ENCODE measurements around the gene SPNS3. TPM values are rescaled to one million over a fixed set of nuclear protein-coding genes. Genes with fewer than 3 reads are reported as not detected.

Gene SPNS3
- total and polyA plus RNA-seq, 9 of the 15 experiments (the other 6 are each of a cell fraction or from before 2014, with no cell fraction given) = not detected

GRCh38 chr17:4503283-4504025 is 69.7 kb downstream of the SPNS3 start:
- H3K36me3 ChIP-seq (ENCODE audit: control insufficient read depth, insufficient read depth, low read length) = no peaks in the 10 kb centered on the region
- DNase-seq (ENCODE audit: extremely low read depth in 1 of 4, low spot score in 3 of 4) (no peak), FAIRE-seq (no peak), ATAC-seq (no peak)
- BruUV-seq (replicated peaks) = no TSS peak
- H3K79me2 ChIP-seq (ENCODE audit: control insufficient read depth, insufficient read depth, low read length) = no peaks in the 10 kb centered on the region
- peaks cover 5 to 25% of the 10 kb centered on the region in 2 experiments; a peak in 4 of 5 replicates for H3K4me1 ChIP-seq (replicated peaks in 1 of 2; ENCODE audit: control insufficient read depth in 2 of 2, insufficient read depth in 2 of 2, low read length in 2 of 2)
- no peaks in the 10 kb centered on the region for H3K9me3 ChIP-seq (replicated peaks; ENCODE audit: control insufficient read depth, insufficient read depth, low read depth, low read length)
- H3K27ac ChIP-seq (ENCODE audit: extremely low read depth, low read depth, low read length) = no peak overlapping the region
- WGBS (ENCODE audit: insufficient coverage, low coverage, missing lambda C conversion rate) = 0% methylated on average over 4 of the region's 4 CpGs
- TF ChIP-seq THRB (CRISPR knock-in tag; conservative IDR thresholded peaks at IDR 0.05) (no peak), CEBPB (tag; IDR thresholded peaks at IDR 0.05) (no peak), HMBOX1 (IDR thresholded peaks at IDR 0.05) (no peak), SFPQ (IDR thresholded peaks at IDR 0.05; ENCODE audit: low read depth, low read length) (no peak), ZNF146 (CRISPR knock-in tag; IDR thresholded peaks at IDR 0.05; ENCODE audit: unreplicated experiment) (no peak), ELK1 (CRISPR knock-in tag; IDR thresholded peaks at IDR 0.05) (no peak), IRF2 (CRISPR knock-in tag; IDR thresholded peaks at IDR 0.05) (no peak), SAP30 (IDR thresholded peaks at IDR 0.05; ENCODE audit: borderline replicate concordance, insufficient read depth, low read depth, low read length, poor library complexity, severe bottlenecking) (no peak), ZNF717 (CRISPR knock-in tag; IDR thresholded peaks at IDR 0.05) (no peak), SP2 (IDR thresholded peaks at IDR 0.05; ENCODE audit: extremely low read depth, low read depth, low read length, poor library complexity, severe bottlenecking) (no peak), ZKSCAN3 (CRISPR knock-in tag; IDR thresholded peaks at IDR 0.05) (no peak), ZBTB2 (IDR thresholded peaks at IDR 0.05) (no peak)
- peaks cover 0 to 61% of the 10 kb centered on the region in 2 experiments; a peak in 2 of 5 replicates for H3K27me3 ChIP-seq (ENCODE audit: control insufficient read depth in 2 of 2, insufficient read depth in 2 of 2, low read length in 2 of 2)
- intact Hi-C loops (cut with micrococcal nuclease) (no loop called here), in situ Hi-C loops (cut with MboI) (no loop called here)
- H4K20me1 ChIP-seq (replicated peaks; ENCODE audit: control insufficient read depth, insufficient read depth, low read length) = peaks cover 9% of the 10 kb centered on the region; the same call in 1 of the 2 replicates
- H3K4me3 ChIP-seq = no peak overlapping the region
- ChIA-PET CTCF (ENCODE audit: low intra/inter-chr PET ratio) (no interaction called here), POLR2A (interaction anchor here (1.0 to 1.1 kb wide), 2 partner anchors 35 kb away, joined by 3 read pairs; no protein-coding TSS in a partner anchor)
- no peak overlapping the region for H2AFZ ChIP-seq (ENCODE audit: low read depth, low read length)
- no peaks in the 10 kb centered on the region for H3K9me1 ChIP-seq (ENCODE audit: control insufficient read depth, insufficient read depth, low read length)
- no peak overlapping the region for H3K9ac ChIP-seq (ENCODE audit: insufficient read depth in 1 of 2, low read depth in 2 of 2, low read length in 2 of 2)
- H3K4me2 ChIP-seq (ENCODE audit: insufficient read depth, low read length) = no peak overlapping the region

Measured in K562 (cell line).